Stimulated activated CD8-positive, alpha-beta memory T cell treated with anti-CD3 and anti-CD28 coated beads, Interleukin-4, amount 100 ng/mL, for 4 hours (primary cell): Measurements from ENCODE around the gene SYNPR.

ENCODE experiments used
- DNase-seq, 2 donors: peaks; one replicate each; pipeline ENCODE4 v3.0.0-alpha.2; 2020; ENCODE audit warnings: low read depth in 2 of 2, low spot score in 1 of 2

SYNPR gene

GRCh38 chr3:63528325-63529000 is 250.4 kb downstream of the SYNPR start:
- DNase-seq: no peak

- DNase-seq: no peak
Measured at GRCh38 chr3:63532521-63532920, 254.4 kb downstream of the SYNPR start.

- no peak for DNase-seq
Measured at GRCh38 chr3:63538919-63539318, 260.8 kb downstream of the SYNPR start.

GRCh38 chr3:63555767-63556166 is 277.7 kb downstream of the SYNPR start:
- no peak for DNase-seq

GRCh38 chr3:63556401-63556800 is 278.3 kb downstream of the SYNPR start:
- no peak for DNase-seq

GRCh38 chr3:63557912-63558311 is 279.8 kb downstream of the SYNPR start:
- no peak for DNase-seq

GRCh38 chr3:63559884-63560283 is 281.8 kb downstream of the SYNPR start:
- no peak for DNase-seq

- no peak for DNase-seq
Measured at GRCh38 chr3:63561879-63562278, 283.8 kb downstream of the SYNPR start.

- no peak for DNase-seq
Measured at GRCh38 chr3:63562323-63562722, 284.2 kb downstream of the SYNPR start.

GRCh38 chr3:63563572-63563971 is 285.5 kb downstream of the SYNPR start:
- no peak for DNase-seq

- no peak for DNase-seq
Measured at GRCh38 chr3:63565220-63565619, 287.1 kb downstream of the SYNPR start.

GRCh38 chr3:63571682-63572081 is 293.6 kb downstream of the SYNPR start:
- DNase-seq: no peak

GRCh38 chr3:63576846-63577245 is 298.7 kb downstream of the SYNPR start:
- no peak for DNase-seq

- no peak for DNase-seq
Measured at GRCh38 chr3:63578858-63579257, 300.8 kb downstream of the SYNPR start.

- no peak for DNase-seq
Measured at GRCh38 chr3:63580151-63580550, 302.0 kb downstream of the SYNPR start.

GRCh38 chr3:63582943-63583500 is 304.9 kb downstream of the SYNPR start:
- DNase-seq: no peak

- DNase-seq: no peak
Measured at GRCh38 chr3:63584681-63585080, 306.6 kb downstream of the SYNPR start.

GRCh38 chr3:63585927-63586326 is 307.8 kb downstream of the SYNPR start:
- DNase-seq: no peak

GRCh38 chr3:63588895-63589294 is 310.8 kb downstream of the SYNPR start:
- DNase-seq: no peak

GRCh38 chr3:63593779-63594178 is 315.7 kb downstream of the SYNPR start:
- no peak for DNase-seq

GRCh38 chr3:63595221-63595620 is 317.1 kb downstream of the SYNPR start:
- no peak for DNase-seq

GRCh38 chr3:63597019-63597418 is 318.9 kb downstream of the SYNPR start:
- no peak for DNase-seq

- no peak for DNase-seq
Measured at GRCh38 chr3:63607716-63608115, 329.6 kb downstream of the SYNPR start.
